Measurements from ENCODE around the gene COL5A1. TPM values are rescaled to one million over a fixed set of nuclear protein-coding genes. Genes with fewer than 3 reads are reported as not detected.

The COL5A1 gene
- total and polyA plus RNA-seq, 3 experiments from 2014 or later, result 0.02 to 0.43 (median 0.13) TPM

- Mint-ChIP-seq H3K4me1 (no peaks in the 10 kb centered on the region), H3K27ac (no peak overlapping the region), H3K4me3 (no peak overlapping the region), H3K27me3 (peaks cover 0 to 3% of the 10 kb centered on the region in 2 donors), H3K36me3 (no peaks in the 10 kb centered on the region), H3K9me3 (no peaks in the 10 kb centered on the region)
- ChIA-PET CTCF (no interaction called here), POLR2A (no interaction called here)
- Histone ChIP-seq H3K4me3 (ENCODE audit: low read length) (no peak overlapping the region), H3K27ac (ENCODE audit: low read depth, low read length) (no peak overlapping the region), H3K36me3 (ENCODE audit: insufficient read depth, low read length) (no peaks in the 10 kb centered on the region), H3K9me3 (ENCODE audit: low read length) (no peaks in the 10 kb centered on the region), H3K4me1 (ENCODE audit: insufficient read depth, low read length) (no peaks in the 10 kb centered on the region), H3K27me3 (ENCODE audit: insufficient read depth, low read length, poor library complexity, severe bottlenecking) (no peaks in the 10 kb centered on the region)
- DNase-seq, result no peak
Observed at GRCh38 chr9:134789168-134789567, 147.6 kb downstream of the COL5A1 start.

DNA sequence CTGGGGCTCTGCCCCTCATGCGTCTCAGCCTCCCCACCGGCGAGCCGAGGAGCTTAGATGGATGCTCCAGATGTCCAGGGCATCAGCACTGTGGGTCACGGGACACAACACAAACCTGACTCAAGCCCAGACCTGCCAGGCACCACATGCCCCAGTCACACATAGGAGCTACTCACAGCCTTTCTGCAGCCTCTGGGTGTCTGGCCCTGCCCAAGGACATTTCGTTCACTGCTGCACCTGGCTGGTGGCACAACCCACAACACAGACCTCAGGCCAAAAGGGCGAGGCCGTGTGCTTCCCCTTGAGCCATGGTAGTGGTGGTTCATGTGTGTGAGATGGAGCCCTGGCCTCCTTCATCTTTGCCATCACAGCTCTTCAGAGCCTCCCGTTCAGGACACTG lies 149.4 kb downstream of the COL5A1 start:
- no peaks in the 10 kb centered on the region for H3K36me3 ChIP-seq (ENCODE audit: insufficient read depth, low read length)
- Mint-ChIP-seq H3K36me3 (no peaks in the 10 kb centered on the region), H3K27me3 (peaks cover 3 to 4% of the 10 kb centered on the region in 2 donors), H3K4me1 (no peaks in the 10 kb centered on the region), H3K9me3 (no peaks in the 10 kb centered on the region), H3K27ac (no peak overlapping the region), H3K4me3 (no peak overlapping the region)
- no peak overlapping the region for H3K4me3 ChIP-seq (ENCODE audit: low read length)
- no peak overlapping the region for H3K27ac ChIP-seq (ENCODE audit: low read depth, low read length)
- no peak for DNase-seq
- CTCF ChIA-PET, result no interaction called here
- no peaks in the 10 kb centered on the region for H3K4me1 ChIP-seq (ENCODE audit: insufficient read depth, low read length)
- no peaks in the 10 kb centered on the region for H3K9me3 ChIP-seq (ENCODE audit: low read length)
- no peaks in the 10 kb centered on the region for H3K27me3 ChIP-seq (ENCODE audit: insufficient read depth, low read length, poor library complexity, severe bottlenecking)
- POLR2A ChIA-PET, result no interaction called here

DNA sequence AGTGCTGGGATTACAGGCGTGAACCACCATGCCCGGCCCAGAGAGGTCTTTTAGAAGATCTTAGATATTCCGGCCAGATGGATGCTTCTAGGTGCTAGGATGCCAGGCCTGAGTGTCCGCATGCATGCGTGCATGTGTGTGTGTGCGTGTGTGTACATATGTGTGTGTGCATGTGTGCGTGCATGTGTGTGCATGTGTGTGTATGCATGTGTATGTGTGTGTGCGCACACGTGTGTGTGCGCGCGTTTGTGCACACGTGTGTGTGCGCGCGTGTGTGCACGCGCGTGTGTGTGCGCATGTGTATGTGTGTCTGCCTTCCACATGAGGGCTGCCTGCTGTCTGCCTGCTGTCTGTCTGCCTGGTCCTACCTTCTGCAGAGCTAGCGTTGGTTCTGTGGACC lies 151.0 kb downstream of the COL5A1 start:
- POLR2A ChIA-PET, result no interaction called here
- H3K27ac ChIP-seq (ENCODE audit: low read depth, low read length), result no peak overlapping the region
- Mint-ChIP-seq H3K9me3 (no peaks in the 10 kb centered on the region), H3K27me3 (peaks cover 4 to 5% of the 10 kb centered on the region in 2 donors), H3K27ac (peak overlapping the region in 1 of 8 donors; percentile 17), H3K4me3 (no peak overlapping the region), H3K36me3 (no peaks in the 10 kb centered on the region), H3K4me1 (no peaks in the 10 kb centered on the region)
- CTCF ChIA-PET, result no interaction called here
- no peak overlapping the region for H3K4me3 ChIP-seq (ENCODE audit: low read length)
- no peaks in the 10 kb centered on the region for H3K9me3 ChIP-seq (ENCODE audit: low read length)
- H3K27me3 ChIP-seq (ENCODE audit: insufficient read depth, low read length, poor library complexity, severe bottlenecking), result no peaks in the 10 kb centered on the region
- H3K36me3 ChIP-seq (ENCODE audit: insufficient read depth, low read length), result no peaks in the 10 kb centered on the region
- no peak for DNase-seq
- H3K4me1 ChIP-seq (ENCODE audit: insufficient read depth, low read length), result no peaks in the 10 kb centered on the region

DNA sequence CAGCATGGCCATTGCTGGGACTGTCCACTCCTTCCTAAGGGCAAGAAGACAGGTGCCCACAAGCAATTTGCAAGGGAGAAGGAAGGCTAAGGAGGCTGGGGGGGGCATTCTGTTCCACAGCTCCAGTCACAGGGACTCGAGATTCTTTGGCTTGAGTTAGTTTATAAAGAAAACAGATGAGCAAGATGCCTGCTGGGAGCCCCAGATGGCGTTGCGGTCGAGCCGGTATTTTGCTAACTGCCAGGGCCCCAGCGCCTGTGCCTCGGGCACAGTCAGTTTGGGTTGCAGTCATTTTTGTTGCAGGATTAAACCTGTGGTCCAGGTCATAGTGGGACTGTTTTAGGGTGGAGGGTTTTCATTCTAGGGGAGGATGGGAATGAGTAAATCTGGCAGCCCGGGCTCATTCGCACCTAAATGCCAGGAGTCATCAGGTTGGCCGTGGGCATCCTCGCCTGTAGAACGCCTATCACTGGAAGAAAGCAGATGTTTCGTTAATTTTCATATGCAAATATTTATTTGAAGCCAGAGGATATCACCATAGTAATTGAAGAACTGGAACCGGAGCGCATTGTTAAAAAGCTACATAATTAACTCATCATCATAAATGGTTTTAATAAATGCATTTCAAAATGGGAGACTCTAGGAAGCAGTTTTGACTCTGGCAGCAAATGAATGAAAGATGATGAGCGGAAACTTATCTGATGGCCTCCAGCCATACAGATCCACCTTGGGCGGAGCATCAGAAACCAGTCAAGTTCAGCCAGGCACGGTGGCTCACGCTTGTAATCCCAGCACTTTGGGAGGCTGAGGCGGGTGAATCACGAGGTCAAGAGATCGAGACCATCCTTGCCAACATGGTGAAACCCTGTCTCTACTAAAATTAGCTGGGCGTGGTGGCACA lies 151.9 kb downstream of the COL5A1 start:
- CTCF ChIA-PET, result no interaction called here
- Histone ChIP-seq H3K9me3 (ENCODE audit: low read length) (no peaks in the 10 kb centered on the region), H3K27ac (ENCODE audit: low read depth, low read length) (no peak overlapping the region), H3K4me3 (ENCODE audit: low read length) (no peak overlapping the region), H3K27me3 (ENCODE audit: insufficient read depth, low read length, poor library complexity, severe bottlenecking) (no peaks in the 10 kb centered on the region), H3K4me1 (ENCODE audit: insufficient read depth, low read length) (no peaks in the 10 kb centered on the region), H3K36me3 (ENCODE audit: insufficient read depth, low read length) (no peaks in the 10 kb centered on the region)
- Mint-ChIP-seq H3K36me3 (no peaks in the 10 kb centered on the region), H3K27me3 (peaks cover 2 to 4% of the 10 kb centered on the region in 2 donors), H3K4me3 (no peak overlapping the region), H3K4me1 (no peaks in the 10 kb centered on the region), H3K9me3 (no peaks in the 10 kb centered on the region), H3K27ac (peak overlapping the region in 1 of 8 donors; percentile 65)
- POLR2A ChIA-PET, result no interaction called here
- DNase-seq, result no peak

DNA sequence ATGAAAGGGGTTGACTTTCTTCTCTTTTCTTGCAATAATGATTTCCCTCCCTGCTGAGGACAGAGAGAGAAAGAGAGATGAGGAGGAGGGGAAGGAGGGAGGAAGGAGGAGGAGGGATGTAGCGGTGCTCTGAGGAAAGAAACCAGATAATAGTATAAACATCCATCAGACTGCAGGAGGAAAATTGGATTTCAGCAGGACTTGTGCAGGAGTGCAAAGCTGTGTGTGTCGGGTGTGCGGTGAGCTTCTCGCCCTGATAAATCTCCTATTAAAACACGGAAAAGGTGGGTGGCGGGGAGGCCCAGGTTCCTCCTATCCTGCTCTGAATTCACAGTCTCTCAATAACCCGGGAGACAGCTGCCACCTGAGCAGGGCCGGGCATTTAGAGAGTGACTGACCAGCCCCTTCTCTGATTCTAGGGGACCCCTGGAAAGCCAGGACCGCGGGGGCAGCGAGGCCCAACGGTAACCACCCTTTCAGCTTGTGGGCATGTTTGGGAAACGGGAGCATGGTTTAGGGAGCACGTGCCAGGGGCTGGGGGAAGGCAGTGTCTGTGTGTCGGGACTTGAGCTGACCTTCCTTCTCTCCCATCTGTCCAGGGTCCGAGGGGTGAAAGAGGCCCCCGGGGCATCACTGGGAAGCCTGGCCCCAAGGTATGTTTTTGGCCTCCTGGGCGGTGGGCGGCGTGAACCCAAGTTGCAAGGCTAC lies 153.2 kb downstream of the COL5A1 start:
- CTCF ChIA-PET, result no interaction called here
- no peaks in the 10 kb centered on the region for H3K4me1 Mint-ChIP-seq

DNA sequence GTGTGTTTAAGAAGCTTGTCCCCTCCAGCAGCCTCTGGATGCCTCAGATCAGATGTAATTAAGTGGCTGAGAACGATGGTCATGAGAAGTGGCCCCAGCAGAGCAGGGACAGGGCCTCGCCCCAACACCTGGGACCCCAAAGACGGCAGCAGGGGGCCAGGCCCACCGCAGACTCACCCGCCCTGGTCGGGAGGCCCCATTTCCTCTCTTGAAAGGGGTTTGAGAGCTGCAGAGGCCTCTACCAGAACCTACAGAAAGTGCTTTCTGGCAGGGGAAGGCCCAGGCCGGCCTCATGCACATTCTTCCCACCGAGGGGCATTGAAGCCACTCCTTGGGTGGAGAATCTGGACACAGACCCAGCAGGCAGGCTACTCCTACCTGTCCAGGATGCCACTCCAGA lies 153.8 kb downstream of the COL5A1 start:
- Mint-ChIP-seq H3K27me3 (peaks cover 2 to 4% of the 10 kb centered on the region in 2 donors), H3K36me3 (no peaks in the 10 kb centered on the region), H3K9me3 (no peaks in the 10 kb centered on the region), H3K27ac (no peak overlapping the region), H3K4me3 (no peak overlapping the region), H3K4me1 (no peaks in the 10 kb centered on the region)
- CTCF ChIA-PET, result no interaction called here
- DNase-seq, result no peak
- no peaks in the 10 kb centered on the region for H3K9me3 ChIP-seq (ENCODE audit: low read length)
- no peaks in the 10 kb centered on the region for H3K27me3 ChIP-seq (ENCODE audit: insufficient read depth, low read length, poor library complexity, severe bottlenecking)
- no peak overlapping the region for H3K27ac ChIP-seq (ENCODE audit: low read depth, low read length)
- H3K4me3 ChIP-seq (ENCODE audit: low read length), result no peak overlapping the region
- H3K36me3 ChIP-seq (ENCODE audit: insufficient read depth, low read length), result no peaks in the 10 kb centered on the region
- POLR2A ChIA-PET, result no interaction called here
- no peaks in the 10 kb centered on the region for H3K4me1 ChIP-seq (ENCODE audit: insufficient read depth, low read length)

More for the DNA sequence above, 153.2 kb downstream of the COL5A1 start:
- H3K27ac ChIP-seq (ENCODE audit: low read depth, low read length), result no peak overlapping the region
- no peaks in the 10 kb centered on the region for H3K9me3 Mint-ChIP-seq
- POLR2A ChIA-PET, result no interaction called here
- peaks cover 2 to 4% of the 10 kb centered on the region in 2 donors for H3K27me3 Mint-ChIP-seq
- no peaks in the 10 kb centered on the region for H3K9me3 ChIP-seq (ENCODE audit: low read length)
- no peaks in the 10 kb centered on the region for H3K27me3 ChIP-seq (ENCODE audit: insufficient read depth, low read length, poor library complexity, severe bottlenecking)
- no peaks in the 10 kb centered on the region for H3K4me1 ChIP-seq (ENCODE audit: insufficient read depth, low read length)
- H3K27ac Mint-ChIP-seq, result no peak overlapping the region
- no peaks in the 10 kb centered on the region for H3K36me3 Mint-ChIP-seq
- no peak overlapping the region for H3K4me3 Mint-ChIP-seq
- no peaks in the 10 kb centered on the region for H3K36me3 ChIP-seq (ENCODE audit: insufficient read depth, low read length)
- DNase-seq, result no peak
- H3K4me3 ChIP-seq (ENCODE audit: low read length), result no peak overlapping the region

GRCh38 chr9:134796882-134797281 lies 155.3 kb downstream of the COL5A1 start:
- no peaks in the 10 kb centered on the region for H3K27me3 ChIP-seq (ENCODE audit: insufficient read depth, low read length, poor library complexity, severe bottlenecking)
- no peaks in the 10 kb centered on the region for H3K36me3 ChIP-seq (ENCODE audit: insufficient read depth, low read length)
- H3K4me3 ChIP-seq (ENCODE audit: low read length), result no peak overlapping the region
- H3K27me3 Mint-ChIP-seq, result peaks cover 2 to 4% of the 10 kb centered on the region in 2 donors
- H3K27ac ChIP-seq (ENCODE audit: low read depth, low read length), result no peak overlapping the region
- no peak for DNase-seq
- CTCF ChIA-PET, result no interaction called here
- POLR2A ChIA-PET, result no interaction called here
- no peak overlapping the region for H3K4me3 Mint-ChIP-seq
- no peaks in the 10 kb centered on the region for H3K4me1 Mint-ChIP-seq
- H3K36me3 Mint-ChIP-seq, result no peaks in the 10 kb centered on the region
- no peaks in the 10 kb centered on the region for H3K9me3 Mint-ChIP-seq
- no peaks in the 10 kb centered on the region for H3K4me1 ChIP-seq (ENCODE audit: insufficient read depth, low read length)
- H3K27ac Mint-ChIP-seq, result no peak overlapping the region
- no peaks in the 10 kb centered on the region for H3K9me3 ChIP-seq (ENCODE audit: low read length)

DNA sequence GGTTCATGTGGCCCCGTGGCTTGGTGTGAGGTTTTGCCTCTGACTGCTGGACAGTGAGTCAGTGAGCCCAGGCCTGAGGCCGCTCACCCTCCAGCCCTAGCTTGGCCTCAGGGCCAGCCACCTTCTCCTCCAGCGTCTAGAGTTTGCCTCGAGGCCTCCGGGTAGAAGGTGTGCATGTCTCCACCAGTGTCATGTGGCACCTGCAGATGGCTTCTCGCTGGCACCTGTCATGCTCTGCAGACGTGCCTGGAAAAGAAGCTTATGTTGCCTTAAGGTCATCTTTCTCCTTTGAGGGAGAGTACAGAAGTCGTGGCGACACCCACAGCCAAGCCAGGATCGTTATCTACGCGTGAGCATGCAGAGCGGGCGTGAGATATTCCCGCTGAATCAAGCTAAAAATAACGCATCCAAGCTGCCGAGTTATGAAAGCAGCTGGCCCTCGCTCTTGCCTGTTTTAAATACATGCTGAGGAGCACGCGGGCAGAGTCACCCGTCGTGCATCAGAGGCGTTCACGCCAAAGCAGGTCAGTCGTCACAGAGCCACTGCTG lies 159.3 kb downstream of the COL5A1 start:
- H3K4me3 Mint-ChIP-seq, result no peak overlapping the region
- POLR2A ChIA-PET, result no interaction called here

More for the DNA sequence above, 159.3 kb downstream of the COL5A1 start:
- H3K9me3 Mint-ChIP-seq, result no peaks in the 10 kb centered on the region
- DNase-seq, result no peak
- H3K36me3 Mint-ChIP-seq, result no peaks in the 10 kb centered on the region
- Histone ChIP-seq H3K4me3 (ENCODE audit: low read length) (no peak overlapping the region), H3K4me1 (ENCODE audit: insufficient read depth, low read length) (no peaks in the 10 kb centered on the region), H3K9me3 (ENCODE audit: low read length) (no peaks in the 10 kb centered on the region), H3K27ac (ENCODE audit: low read depth, low read length) (no peak overlapping the region), H3K36me3 (ENCODE audit: insufficient read depth, low read length) (no peaks in the 10 kb centered on the region), H3K27me3 (ENCODE audit: insufficient read depth, low read length, poor library complexity, severe bottlenecking) (no peaks in the 10 kb centered on the region)
- peaks cover 0 to 4% of the 10 kb centered on the region in 2 donors for H3K27me3 Mint-ChIP-seq
- H3K27ac Mint-ChIP-seq, result no peak overlapping the region
- CTCF ChIA-PET, result no interaction called here
- no peaks in the 10 kb centered on the region for H3K4me1 Mint-ChIP-seq
